WI38 (cell line): ENCODE results near the gene NTN5.

Source experiments
- H3K4me3 ChIP-seq: 2 replicates; pipeline ENCODE4 v1.5.1; 2011; ENCODE audit warnings: low read depth, mild to moderate bottlenecking, control low read depth, low read length
- CTCF ChIP-seq: IDR thresholded peaks from 2 replicates; pipeline ENCODE4 v1.5.1; 2012; ENCODE audit warnings: low read depth, mild to moderate bottlenecking, control low read depth, low read length

NTN5 gene

GRCh38 chr19:48629599-48630295, 43.1 kb downstream of the NTN5 start:
- no peak overlapping the region for H3K4me3 ChIP-seq
- no peak for TF ChIP-seq CTCF

GRCh38 chr19:48629297-48629598, 43.6 kb downstream of the NTN5 start:
- TF ChIP-seq CTCF: no peak
- no peak overlapping the region for H3K4me3 ChIP-seq

- H3K4me3 ChIP-seq: no peak overlapping the region
Observed at GRCh38 chr19:48628486-48629296, 44.1 kb downstream of the NTN5 start.

GRCh38 chr19:48627865-48628314, 44.9 kb downstream of the NTN5 start:
- no peak for TF ChIP-seq CTCF
- no peak overlapping the region for H3K4me3 ChIP-seq

More at GRCh38 chr19:48628486-48629296, 44.1 kb downstream of the NTN5 start:
- no peak for TF ChIP-seq CTCF

- no peak for TF ChIP-seq CTCF
- H3K4me3 ChIP-seq: no peak overlapping the region
Observed at GRCh38 chr19:48627201-48627864, 45.5 kb downstream of the NTN5 start.

GRCh38 chr19:48625891-48626327, 46.9 kb downstream of the NTN5 start:
- no peak for TF ChIP-seq CTCF
- no peak overlapping the region for H3K4me3 ChIP-seq
